Measurements from ENCODE around the gene MRM1.
A peak's percentile ranks its signal among the peaks of the same experiment; 100 is the strongest.
"Not testable (repeated sequence)": the region's sequence is repeated elsewhere in the genome, so short reads cannot be mapped to it uniquely, and the experiment has no call there.

MRM1 gene

DNA sequence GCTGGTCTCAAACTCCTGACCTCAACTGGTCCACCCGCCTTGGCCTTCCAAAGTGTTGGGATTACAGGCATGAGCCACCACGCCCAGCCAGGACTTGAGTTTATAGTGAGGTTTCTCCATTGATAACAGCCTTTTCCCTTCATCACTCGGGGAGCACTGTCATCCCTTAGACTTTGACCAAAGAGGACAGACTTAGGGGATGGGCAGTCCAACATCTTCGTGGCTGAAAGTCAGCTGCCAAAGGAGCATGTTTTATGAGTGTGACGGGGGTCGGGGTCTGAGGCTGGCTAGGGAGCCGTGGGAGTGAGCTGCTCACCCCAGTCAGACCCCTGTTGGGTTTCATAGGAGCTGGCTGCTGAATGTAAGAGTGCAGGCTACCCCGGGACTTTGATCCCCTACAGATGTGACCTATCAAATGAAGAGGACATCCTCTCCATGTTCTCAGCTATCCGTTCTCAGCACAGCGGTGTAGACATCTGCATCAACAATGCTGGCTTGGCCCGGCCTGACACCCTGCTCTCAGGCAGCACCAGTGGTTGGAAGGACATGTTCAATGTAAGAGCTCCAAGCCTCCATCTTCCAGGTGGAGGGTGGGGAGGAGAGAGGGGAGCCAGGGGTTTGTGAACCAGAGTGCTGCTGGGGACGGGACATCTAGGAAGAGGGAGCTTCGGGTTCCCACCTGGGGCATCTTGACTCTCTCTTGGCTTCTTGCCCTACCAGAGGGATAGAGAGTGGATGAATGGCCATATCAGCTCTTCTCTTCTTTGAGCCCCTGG, 6.6 kb upstream of the MRM1 start:
- no peak overlapping the region for H3K4me3 Mint-ChIP-seq
- ATAC-seq (ENCODE audit: low read depth) (no peak), DNase-seq (ENCODE audit: low spot score in 2 of 2) (no peak)
- H3K27me3 Mint-ChIP-seq = peaks cover 4% of the 10 kb centered on the region
- no peaks in the 10 kb centered on the region for H3K9me3 Mint-ChIP-seq
- H3K36me3 Mint-ChIP-seq = peaks cover 2% of the 10 kb centered on the region
- H3K4me1 Mint-ChIP-seq = peaks cover 17% of the 10 kb centered on the region
- no peak overlapping the region for H3K27ac Mint-ChIP-seq

DNA sequence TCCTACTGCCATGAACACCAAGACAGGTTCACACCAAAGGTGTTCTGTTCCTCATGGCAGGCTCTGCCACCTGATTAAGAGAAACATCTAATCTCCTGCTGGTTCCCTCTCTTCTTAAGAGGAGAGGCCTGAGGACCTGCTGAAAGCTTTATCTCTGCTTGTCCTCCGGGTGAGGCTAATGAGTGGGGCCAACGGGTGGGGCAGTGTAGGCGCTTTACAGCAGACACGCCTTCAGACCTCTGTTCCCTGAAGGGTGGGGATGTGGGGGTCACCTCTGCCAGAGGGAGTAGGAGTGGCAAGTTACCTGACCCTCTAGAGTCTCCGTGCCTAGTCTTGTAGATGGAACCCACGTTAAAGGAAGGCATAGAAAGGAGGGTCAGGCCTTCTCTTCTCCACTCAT, 4.2 kb upstream of the MRM1 start:
- Mint-ChIP-seq H3K4me1 (peaks cover 16% of the 10 kb centered on the region), H3K9me3 (no peaks in the 10 kb centered on the region), H3K27me3 (peaks cover 4% of the 10 kb centered on the region), H3K36me3 (peaks cover 2% of the 10 kb centered on the region), H3K4me3 (no peak overlapping the region), H3K27ac (no peak overlapping the region)
- no peak for ATAC-seq (ENCODE audit: low read depth)
- DNase-seq (ENCODE audit: low spot score in 2 of 2) = no peak

DNA sequence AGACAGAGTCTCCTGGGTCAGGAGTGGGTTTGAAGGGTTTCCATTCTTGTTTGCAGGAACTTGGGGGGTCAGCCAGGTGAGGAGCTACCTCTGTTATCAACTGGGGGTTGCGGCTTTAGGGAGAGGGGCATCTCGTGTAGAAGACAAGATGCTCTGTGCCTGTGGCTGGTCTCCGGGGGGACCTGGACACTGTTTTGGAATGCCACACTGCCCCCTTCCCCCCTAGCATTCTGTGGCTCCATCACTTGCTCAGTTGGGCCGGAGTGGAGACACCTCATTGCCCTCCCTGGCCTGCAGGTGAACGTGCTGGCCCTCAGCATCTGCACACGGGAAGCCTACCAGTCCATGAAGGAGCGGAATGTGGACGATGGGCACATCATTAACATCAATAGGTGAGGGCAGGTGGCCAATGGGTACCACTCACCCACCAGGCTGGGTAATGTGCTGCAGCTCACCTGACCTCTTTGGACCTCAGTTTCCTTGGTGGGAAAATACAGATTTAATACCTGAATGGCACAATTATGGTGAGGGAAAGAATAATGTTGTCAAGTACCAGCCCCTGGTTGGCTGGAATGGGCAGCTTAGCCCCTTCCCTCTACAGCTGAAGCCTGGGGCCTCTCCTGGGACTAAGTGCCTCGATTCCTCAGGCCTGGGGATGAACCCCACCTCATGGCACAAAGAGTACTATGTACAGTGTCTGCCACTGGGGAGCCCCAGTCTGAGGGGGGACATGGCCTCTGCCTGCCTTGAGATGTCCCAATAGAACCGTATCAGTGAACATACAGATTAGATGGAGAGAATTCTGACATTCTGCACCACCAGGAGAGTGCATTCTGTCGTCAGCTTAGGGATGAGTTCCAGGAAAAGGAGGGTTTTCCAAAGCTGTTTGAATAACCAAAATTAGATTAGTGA, 3.3 kb upstream of the MRM1 start:
- Mint-ChIP-seq H3K27me3 (peaks cover 4% of the 10 kb centered on the region), H3K4me3 (no peak overlapping the region), H3K36me3 (peaks cover 2% of the 10 kb centered on the region), H3K27ac (no peak overlapping the region), H3K9me3 (no peaks in the 10 kb centered on the region), H3K4me1 (peaks cover 17% of the 10 kb centered on the region)
- ATAC-seq (ENCODE audit: low read depth) (no peak), DNase-seq (ENCODE audit: low spot score in 2 of 2) (no peak)

DNA sequence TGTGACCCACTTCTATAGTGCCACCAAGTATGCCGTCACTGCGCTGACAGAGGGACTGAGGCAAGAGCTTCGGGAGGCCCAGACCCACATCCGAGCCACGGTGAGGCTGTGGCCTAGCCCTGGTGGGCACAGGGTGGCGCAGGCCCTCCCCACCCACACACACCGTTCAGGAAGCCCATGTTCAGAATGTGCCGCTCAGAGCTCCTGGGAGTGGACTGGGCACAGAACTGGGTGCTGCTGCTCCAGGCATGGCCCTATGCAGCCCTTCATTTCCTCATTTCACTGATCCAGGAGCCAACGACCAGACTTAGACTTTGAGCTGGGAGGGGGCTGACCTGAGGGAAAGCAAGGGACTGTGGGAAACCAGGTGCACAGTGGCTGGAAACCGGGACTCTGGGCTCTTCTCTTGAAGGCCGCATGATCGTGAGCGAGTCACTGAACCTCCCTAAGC, 2.4 kb upstream of the MRM1 start:
- no peak overlapping the region for H3K4me3 Mint-ChIP-seq
- H3K9me3 Mint-ChIP-seq = no peaks in the 10 kb centered on the region
- H3K27me3 Mint-ChIP-seq = peaks cover 2% of the 10 kb centered on the region
- peaks cover 3% of the 10 kb centered on the region for H3K36me3 Mint-ChIP-seq
- DNase-seq (ENCODE audit: low spot score in 2 of 2) (no peak), ATAC-seq (ENCODE audit: low read depth) (no peak)
- H3K27ac Mint-ChIP-seq = no peak overlapping the region
- H3K4me1 Mint-ChIP-seq = peaks cover 16% of the 10 kb centered on the region

DNA sequence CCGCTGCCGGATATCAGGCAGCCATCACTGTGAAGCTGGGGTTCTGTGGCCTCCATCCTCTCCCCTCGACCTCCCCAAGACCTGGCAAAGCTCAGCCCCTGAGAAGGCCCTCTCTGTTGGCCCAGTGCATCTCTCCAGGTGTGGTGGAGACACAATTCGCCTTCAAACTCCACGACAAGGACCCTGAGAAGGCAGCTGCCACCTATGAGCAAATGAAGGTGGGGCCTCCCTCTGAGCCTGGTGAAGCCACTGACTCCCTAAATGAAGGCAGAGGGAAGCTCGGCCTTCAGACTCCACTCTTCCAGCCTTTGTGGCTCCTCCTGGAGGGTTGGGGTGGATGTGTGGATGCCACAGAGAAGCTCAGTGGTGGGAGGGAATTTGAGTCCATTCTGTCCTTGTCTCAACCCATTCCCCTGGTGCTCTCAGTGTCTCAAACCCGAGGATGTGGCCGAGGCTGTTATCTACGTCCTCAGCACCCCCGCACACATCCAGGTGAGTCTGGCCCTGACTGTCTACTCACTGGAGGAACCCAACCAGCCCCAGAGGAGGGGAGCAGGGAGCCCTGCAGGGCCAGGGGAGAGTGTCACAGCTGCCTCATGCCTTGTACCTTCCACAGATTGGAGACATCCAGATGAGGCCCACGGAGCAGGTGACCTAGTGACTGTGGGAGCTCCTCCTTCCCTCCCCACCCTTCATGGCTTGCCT, 1.7 kb upstream of the MRM1 start:
- DNase-seq (ENCODE audit: low spot score in 2 of 2) (no peak), ATAC-seq (ENCODE audit: low read depth) (no peak)
- Mint-ChIP-seq H3K27ac (no peak overlapping the region), H3K9me3 (no peaks in the 10 kb centered on the region), H3K4me3 (no peak overlapping the region), H3K36me3 (peaks cover 5% of the 10 kb centered on the region), H3K27me3 (peaks cover 2% of the 10 kb centered on the region), H3K4me1 (peaks cover 20% of the 10 kb centered on the region)

DNA sequence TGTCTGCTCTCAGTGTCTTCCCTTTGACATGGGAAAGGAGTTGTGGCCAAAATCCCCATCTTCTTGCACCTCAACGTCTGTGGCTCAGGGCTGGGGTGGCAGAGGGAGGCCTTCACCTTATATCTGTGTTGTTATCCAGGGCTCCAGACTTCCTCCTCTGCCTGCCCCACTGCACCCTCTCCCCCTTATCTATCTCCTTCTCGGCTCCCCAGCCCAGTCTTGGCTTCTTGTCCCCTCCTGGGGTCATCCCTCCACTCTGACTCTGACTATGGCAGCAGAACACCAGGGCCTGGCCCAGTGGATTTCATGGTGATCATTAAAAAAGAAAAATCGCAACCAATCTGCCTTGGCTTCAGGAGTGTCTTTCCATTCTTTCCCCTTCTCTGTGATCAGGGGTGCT, 918 bp upstream of the MRM1 start:
- Mint-ChIP-seq H3K9me3 (no peaks in the 10 kb centered on the region), H3K27ac (peak overlapping the region; percentile 68), H3K4me1 (peaks cover 23% of the 10 kb centered on the region), H3K4me3 (peak overlapping the region; percentile 91), H3K27me3 (peaks cover 2% of the 10 kb centered on the region), H3K36me3 (peaks cover 5% of the 10 kb centered on the region)
- ATAC-seq (ENCODE audit: low read depth) = no peak
- no peak for DNase-seq (ENCODE audit: low spot score in 2 of 2)

DNA sequence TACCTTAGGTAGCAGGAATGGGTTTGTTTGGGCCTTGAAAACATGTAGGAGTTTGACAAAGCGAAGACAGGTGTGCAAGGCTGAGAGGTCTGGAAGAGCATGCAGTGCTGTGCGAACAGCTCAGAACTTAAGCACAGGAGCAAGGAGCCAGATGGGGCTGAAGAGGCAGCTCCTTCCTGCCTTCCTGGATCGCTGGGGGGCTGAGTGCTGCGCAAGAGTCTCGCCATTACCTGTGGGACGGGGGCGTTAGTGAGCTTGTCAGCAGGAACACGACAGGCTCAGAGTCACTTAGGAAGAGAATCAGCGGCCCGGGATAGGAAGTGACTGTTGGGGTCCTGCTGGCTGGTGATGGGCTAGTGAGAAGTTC, 464 bp upstream of the MRM1 start:
- no peak for DNase-seq (ENCODE audit: low spot score in 2 of 2)
- Mint-ChIP-seq H3K9me3 (no peaks in the 10 kb centered on the region), H3K36me3 (peaks cover 5% of the 10 kb centered on the region), H3K27ac (peak overlapping the region; percentile 68), H3K27me3 (no peaks in the 10 kb centered on the region), H3K4me3 (peak overlapping the region; percentile 91), H3K4me1 (peaks cover 28% of the 10 kb centered on the region)
- peak; percentile 16 for ATAC-seq (ENCODE audit: low read depth)

DNA sequence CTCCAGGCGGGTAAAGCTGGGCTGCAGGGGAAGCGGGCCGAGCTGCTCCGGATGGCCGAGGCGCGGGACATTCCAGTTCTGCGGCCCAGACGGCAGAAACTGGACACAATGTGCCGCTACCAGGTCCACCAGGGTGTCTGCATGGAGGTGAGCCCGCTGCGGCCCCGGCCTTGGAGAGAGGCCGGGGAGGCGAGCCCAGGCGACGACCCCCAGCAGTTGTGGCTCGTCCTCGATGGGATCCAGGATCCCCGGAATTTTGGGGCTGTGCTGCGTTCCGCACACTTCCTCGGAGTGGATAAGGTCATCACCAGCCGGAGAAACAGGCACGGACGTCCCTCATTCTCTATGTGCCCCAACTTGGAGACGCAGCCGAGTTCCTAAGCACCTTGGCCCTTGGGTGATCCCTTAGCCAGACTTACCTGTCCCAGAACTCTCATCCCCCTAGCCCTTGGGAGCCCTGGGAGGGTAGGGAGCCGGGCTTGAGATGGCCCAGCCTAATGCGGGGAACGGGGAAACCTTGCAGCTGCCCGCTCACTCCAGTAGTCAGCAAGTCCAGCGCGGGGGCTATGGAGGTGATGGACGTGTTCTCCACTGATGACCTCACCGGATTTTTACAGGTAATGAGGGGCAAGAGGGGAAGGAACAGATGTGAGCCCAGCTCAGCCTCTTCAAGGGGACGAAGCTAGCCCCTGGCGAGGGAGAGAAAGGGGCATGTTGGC, 806 bp downstream of the MRM1 start:
- ATAC-seq (ENCODE audit: low read depth) (no peak), DNase-seq (ENCODE audit: low spot score in 2 of 2) (peak in 1 of 2 donors; percentile 47)
- H3K36me3 Mint-ChIP-seq = peaks cover 7% of the 10 kb centered on the region
- peak overlapping the region; percentile 54 for H3K27ac Mint-ChIP-seq
- H3K4me3 Mint-ChIP-seq = peak overlapping the region; percentile 91
- H3K27me3 Mint-ChIP-seq = no peaks in the 10 kb centered on the region
- H3K4me1 Mint-ChIP-seq = peaks cover 31% of the 10 kb centered on the region
- H3K9me3 Mint-ChIP-seq = no peaks in the 10 kb centered on the region

DNA sequence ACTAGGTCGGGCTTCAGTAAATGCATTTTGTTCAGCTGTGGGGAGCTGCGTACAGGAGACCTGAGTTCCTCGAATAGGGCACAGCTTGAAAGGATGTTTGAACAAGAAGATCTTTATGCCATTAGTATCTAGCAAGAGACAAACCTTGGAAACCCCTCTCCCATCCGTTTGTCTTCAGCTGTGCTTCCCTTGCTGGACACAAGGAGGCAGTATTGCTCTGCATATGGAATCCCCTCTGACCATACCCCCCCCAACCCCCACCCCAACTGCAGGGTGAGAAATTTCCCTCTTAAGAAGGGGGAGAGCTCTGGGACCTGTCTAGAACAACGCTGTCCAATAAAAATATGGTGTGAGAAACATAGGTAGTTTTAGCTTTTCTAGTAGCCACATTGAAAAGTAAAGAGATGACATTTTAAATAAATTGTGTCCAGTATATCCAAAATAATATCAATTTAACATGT, 1.6 kb downstream of the MRM1 start:
- ATAC-seq (ENCODE audit: low read depth) = peak; percentile 45
- Mint-ChIP-seq H3K4me1 (peaks cover 33% of the 10 kb centered on the region), H3K27ac (peak overlapping the region; percentile 54), H3K27me3 (no peaks in the 10 kb centered on the region), H3K9me3 (no peaks in the 10 kb centered on the region), H3K4me3 (peak overlapping the region; percentile 91), H3K36me3 (peaks cover 9% of the 10 kb centered on the region)
- peak; percentile 69 to 73 for DNase-seq (ENCODE audit: low spot score in 2 of 2)

DNA sequence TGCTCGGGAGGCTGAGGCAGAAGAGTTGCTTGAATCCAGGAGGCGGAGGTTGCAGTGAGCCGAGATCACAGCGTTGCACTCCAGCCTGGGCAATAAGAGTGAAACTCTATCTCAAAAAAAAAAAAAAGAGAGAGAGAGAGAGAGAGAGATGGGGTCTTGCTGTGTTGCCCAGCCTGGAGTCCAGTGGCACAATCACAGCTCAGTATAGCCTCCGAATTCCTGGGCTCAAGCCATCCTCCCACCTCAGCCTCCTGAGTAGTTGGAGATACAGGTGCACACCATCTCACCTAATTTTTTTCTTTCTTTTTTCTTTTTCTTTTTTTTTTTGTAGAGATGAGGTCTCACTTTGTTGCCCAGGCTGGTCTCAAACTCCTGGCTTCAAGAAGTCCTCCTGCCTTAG, 3.6 kb downstream of the MRM1 start:
- not testable (repeated sequence) for H3K4me3 Mint-ChIP-seq; DNase-seq (ENCODE audit: low spot score in 2 of 2); ATAC-seq (ENCODE audit: low read depth); H3K9me3 Mint-ChIP-seq; H3K27ac Mint-ChIP-seq; H3K27me3 Mint-ChIP-seq
- peaks cover 12% of the 10 kb centered on the region for H3K36me3 Mint-ChIP-seq
- H3K4me1 Mint-ChIP-seq = peaks cover 43% of the 10 kb centered on the region

DNA sequence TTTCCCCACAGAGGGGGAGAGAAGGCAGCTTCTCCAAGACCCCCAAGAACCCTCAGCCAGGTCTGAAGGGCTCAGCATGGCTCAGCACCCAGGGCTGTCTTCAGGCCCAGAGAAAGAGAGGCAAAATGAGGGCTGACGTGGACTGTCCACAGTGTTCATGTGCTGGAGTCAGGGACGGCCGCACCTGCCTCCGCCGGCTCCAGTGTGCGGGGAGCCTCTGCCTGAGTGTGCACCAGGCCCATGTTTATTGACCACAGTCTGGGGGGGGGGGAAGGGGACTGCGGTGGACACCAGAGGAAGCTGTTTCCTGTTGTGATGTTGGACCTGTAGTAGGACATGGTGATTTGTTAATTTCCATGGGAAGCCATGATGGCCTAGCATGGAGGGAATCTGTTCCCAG, 6.9 kb downstream of the MRM1 start:
- H3K4me3 Mint-ChIP-seq = no peak overlapping the region
- peaks cover 28% of the 10 kb centered on the region for H3K4me1 Mint-ChIP-seq
- H3K27me3 Mint-ChIP-seq = no peaks in the 10 kb centered on the region
- H3K27ac Mint-ChIP-seq = no peak overlapping the region
- H3K36me3 Mint-ChIP-seq = peaks cover 12% of the 10 kb centered on the region
- DNase-seq (ENCODE audit: low spot score in 2 of 2) (no peak), ATAC-seq (ENCODE audit: low read depth) (no peak)
- H3K9me3 Mint-ChIP-seq = no peaks in the 10 kb centered on the region

DNA sequence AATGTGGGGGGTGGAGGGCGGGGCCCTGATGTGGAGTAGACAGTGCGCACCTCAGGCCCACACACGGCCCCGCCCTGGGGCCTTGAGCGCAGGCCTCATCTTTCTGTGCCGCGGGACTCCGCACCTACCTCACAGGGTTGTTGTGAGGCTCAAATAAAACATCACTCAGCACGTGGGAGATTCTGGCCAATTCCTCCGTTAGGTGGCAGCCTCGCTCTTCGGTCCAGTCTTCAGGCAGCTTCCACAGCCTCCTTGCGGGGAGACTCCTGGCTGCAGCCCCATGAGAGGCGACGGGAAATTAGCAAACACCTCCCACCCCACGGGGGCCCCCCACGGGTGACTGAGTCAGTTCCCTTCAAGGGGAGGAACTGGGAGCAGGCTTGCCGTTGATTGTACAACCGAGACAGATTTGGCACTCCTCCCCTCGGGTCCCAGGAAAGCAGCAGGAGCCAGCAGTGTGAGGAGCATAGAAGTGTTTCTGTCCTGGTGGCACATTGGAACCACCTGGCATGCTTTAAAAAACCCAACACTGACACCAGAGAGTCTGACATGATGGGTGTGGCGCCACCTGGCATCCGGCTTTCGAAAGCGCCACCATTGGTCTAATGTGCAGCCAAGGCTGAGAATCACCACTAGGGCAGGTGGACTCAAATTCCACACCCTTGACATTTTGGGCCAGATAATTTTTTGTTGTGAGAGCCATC, 7.6 kb downstream of the MRM1 start:
- H3K27me3 Mint-ChIP-seq = peaks cover 1% of the 10 kb centered on the region
- H3K4me1 Mint-ChIP-seq = peaks cover 27% of the 10 kb centered on the region
- no peaks in the 10 kb centered on the region for H3K9me3 Mint-ChIP-seq
- peak overlapping the region; percentile 5 for H3K4me3 Mint-ChIP-seq
- no peak overlapping the region for H3K27ac Mint-ChIP-seq
- peak; percentile 84 for ATAC-seq (ENCODE audit: low read depth)
- no peak for DNase-seq (ENCODE audit: low spot score in 2 of 2)
- H3K36me3 Mint-ChIP-seq = peaks cover 11% of the 10 kb centered on the region

DNA sequence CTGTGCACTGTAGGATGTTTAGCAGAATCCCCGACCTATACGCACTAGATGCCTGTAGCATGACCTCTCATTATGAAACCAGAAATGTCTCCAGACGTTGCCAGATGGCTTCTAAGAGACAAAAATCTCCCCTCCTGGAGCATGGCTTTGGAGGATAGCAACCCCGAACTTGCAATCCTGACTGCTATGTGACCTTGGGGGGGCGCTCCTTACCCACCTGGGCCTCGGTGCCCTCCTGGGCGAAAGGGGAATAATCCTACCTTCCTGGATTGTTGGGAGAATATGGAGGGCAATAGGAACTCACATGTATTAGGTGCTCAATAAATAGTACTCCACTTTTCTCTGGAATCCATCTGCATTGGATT, 8.1 kb downstream of the MRM1 start:
- Mint-ChIP-seq H3K4me1 (peaks cover 23% of the 10 kb centered on the region), H3K27ac (no peak overlapping the region), H3K36me3 (peaks cover 9% of the 10 kb centered on the region), H3K27me3 (peaks cover 3% of the 10 kb centered on the region), H3K9me3 (no peaks in the 10 kb centered on the region), H3K4me3 (no peak overlapping the region)
- DNase-seq (ENCODE audit: low spot score in 2 of 2) (no peak), ATAC-seq (ENCODE audit: low read depth) (no peak)

Data from memory B cell (primary cell).